Stimulated activated naive CD8-positive, alpha-beta T cell treated with anti-CD3 and anti-CD28 coated beads, Interleukin-15, Interleukin-2, amounts not matched to agents 100 ng/mL and 50 ng/mL, for 24 hours (primary cell): ENCODE data around the gene GLI3.

ENCODE experiments used
- H3K27ac Mint-ChIP-seq: one replicate; pipeline ENCODE4 v1.8.0; 2021; ENCODE audit warnings: mild to moderate bottlenecking, mixed read lengths
- H3K27me3 Mint-ChIP-seq: one replicate; pipeline ENCODE4 v1.8.0; 2021; ENCODE audit warnings: mixed read lengths
- H3K36me3 Mint-ChIP-seq: one replicate; pipeline ENCODE4 v1.8.0; 2021; ENCODE audit warnings: low read depth, mixed read lengths
- H3K4me1 Mint-ChIP-seq: one replicate; pipeline ENCODE4 v1.8.0; 2021; ENCODE audit warnings: low read depth, mixed read lengths
- H3K4me3 Mint-ChIP-seq: one replicate; pipeline ENCODE4 v1.8.0; 2021; ENCODE audit warnings: mild to moderate bottlenecking, mixed read lengths
- H3K9me3 Mint-ChIP-seq: one replicate; pipeline ENCODE4 v1.8.0; 2021; ENCODE audit warnings: mixed read lengths

GLI3 gene

GRCh38 chr7:42159130-42159529 is 77.9 kb downstream of the GLI3 start:
- no peak overlapping the region for H3K4me3 Mint-ChIP-seq
- no peaks in the 10 kb centered on the region for H3K9me3 Mint-ChIP-seq

GRCh38 chr7:42156967-42157721 is 79.9 kb downstream of the GLI3 start:
- Mint-ChIP-seq H3K4me1 (no peaks in the 10 kb centered on the region), H3K27ac (no peak overlapping the region), H3K27me3 (no peaks in the 10 kb centered on the region), H3K9me3 (no peaks in the 10 kb centered on the region), H3K4me3 (no peak overlapping the region), H3K36me3 (no peaks in the 10 kb centered on the region)

More at GRCh38 chr7:42159130-42159529, 77.9 kb downstream of the GLI3 start:
- no peak overlapping the region for H3K27ac Mint-ChIP-seq
- no peaks in the 10 kb centered on the region for H3K27me3 Mint-ChIP-seq
- H3K36me3 Mint-ChIP-seq = no peaks in the 10 kb centered on the region
- H3K4me1 Mint-ChIP-seq = no peaks in the 10 kb centered on the region

GRCh38 chr7:42156291-42156865 is 80.6 kb downstream of the GLI3 start:
- no peak overlapping the region for H3K4me3 Mint-ChIP-seq
- H3K27ac Mint-ChIP-seq = no peak overlapping the region
- H3K36me3 Mint-ChIP-seq = no peaks in the 10 kb centered on the region

GRCh38 chr7:42155584-42156290 is 81.3 kb downstream of the GLI3 start:
- H3K27me3 Mint-ChIP-seq = no peaks in the 10 kb centered on the region
- H3K27ac Mint-ChIP-seq = no peak overlapping the region
- no peaks in the 10 kb centered on the region for H3K9me3 Mint-ChIP-seq
- no peak overlapping the region for H3K4me3 Mint-ChIP-seq
- H3K36me3 Mint-ChIP-seq = no peaks in the 10 kb centered on the region
- no peaks in the 10 kb centered on the region for H3K4me1 Mint-ChIP-seq

More at GRCh38 chr7:42156291-42156865, 80.6 kb downstream of the GLI3 start:
- no peaks in the 10 kb centered on the region for H3K9me3 Mint-ChIP-seq
- H3K4me1 Mint-ChIP-seq = no peaks in the 10 kb centered on the region
- H3K27me3 Mint-ChIP-seq = no peaks in the 10 kb centered on the region

- Mint-ChIP-seq H3K27me3 (peaks cover 3% of the 10 kb centered on the region), H3K4me1 (no peaks in the 10 kb centered on the region), H3K9me3 (no peaks in the 10 kb centered on the region), H3K36me3 (no peaks in the 10 kb centered on the region), H3K27ac (no peak overlapping the region), H3K4me3 (no peak overlapping the region)
Observed at GRCh38 chr7:42154173-42154572, 82.8 kb downstream of the GLI3 start.

GRCh38 chr7:42152329-42153205 is 84.4 kb downstream of the GLI3 start:
- no peaks in the 10 kb centered on the region for H3K36me3 Mint-ChIP-seq
- peaks cover 3% of the 10 kb centered on the region for H3K27me3 Mint-ChIP-seq
- no peak overlapping the region for H3K4me3 Mint-ChIP-seq
- no peaks in the 10 kb centered on the region for H3K9me3 Mint-ChIP-seq
- H3K4me1 Mint-ChIP-seq = no peaks in the 10 kb centered on the region
- no peak overlapping the region for H3K27ac Mint-ChIP-seq

- Mint-ChIP-seq H3K27me3 (peaks cover 12% of the 10 kb centered on the region), H3K4me1 (no peaks in the 10 kb centered on the region), H3K27ac (no peak overlapping the region), H3K9me3 (no peaks in the 10 kb centered on the region), H3K4me3 (no peak overlapping the region), H3K36me3 (no peaks in the 10 kb centered on the region)
Observed at GRCh38 chr7:42151309-42151708, 85.7 kb downstream of the GLI3 start.

GRCh38 chr7:42145539-42145938 is 91.5 kb downstream of the GLI3 start:
- Mint-ChIP-seq H3K9me3 (no peaks in the 10 kb centered on the region), H3K27ac (no peak overlapping the region), H3K4me3 (no peak overlapping the region), H3K27me3 (peaks cover 18% of the 10 kb centered on the region), H3K36me3 (no peaks in the 10 kb centered on the region), H3K4me1 (no peaks in the 10 kb centered on the region)

GRCh38 chr7:42144604-42145003 is 92.4 kb downstream of the GLI3 start:
- H3K27ac Mint-ChIP-seq = no peak overlapping the region
- peaks cover 21% of the 10 kb centered on the region for H3K27me3 Mint-ChIP-seq
- no peaks in the 10 kb centered on the region for H3K36me3 Mint-ChIP-seq
- H3K4me3 Mint-ChIP-seq = no peak overlapping the region
- no peaks in the 10 kb centered on the region for H3K9me3 Mint-ChIP-seq
- H3K4me1 Mint-ChIP-seq = no peaks in the 10 kb centered on the region

GRCh38 chr7:42143711-42144600 is 93.1 kb downstream of the GLI3 start:
- Mint-ChIP-seq H3K4me3 (no peak overlapping the region), H3K4me1 (no peaks in the 10 kb centered on the region), H3K36me3 (no peaks in the 10 kb centered on the region), H3K27me3 (peaks cover 21% of the 10 kb centered on the region), H3K27ac (no peak overlapping the region), H3K9me3 (no peaks in the 10 kb centered on the region)

GRCh38 chr7:42142089-42142488 is 94.9 kb downstream of the GLI3 start:
- H3K27me3 Mint-ChIP-seq = peaks cover 17% of the 10 kb centered on the region
- no peaks in the 10 kb centered on the region for H3K4me1 Mint-ChIP-seq
- no peaks in the 10 kb centered on the region for H3K36me3 Mint-ChIP-seq
- no peak overlapping the region for H3K4me3 Mint-ChIP-seq
- no peak overlapping the region for H3K27ac Mint-ChIP-seq
- H3K9me3 Mint-ChIP-seq = no peaks in the 10 kb centered on the region

- Mint-ChIP-seq H3K36me3 (no peaks in the 10 kb centered on the region), H3K27ac (no peak overlapping the region), H3K4me3 (no peak overlapping the region), H3K27me3 (peaks cover 11% of the 10 kb centered on the region), H3K9me3 (no peaks in the 10 kb centered on the region), H3K4me1 (no peaks in the 10 kb centered on the region)
Observed at GRCh38 chr7:42139751-42140150, 97.3 kb downstream of the GLI3 start.

GRCh38 chr7:42138691-42139090 is 98.3 kb downstream of the GLI3 start:
- no peak overlapping the region for H3K27ac Mint-ChIP-seq
- H3K36me3 Mint-ChIP-seq = no peaks in the 10 kb centered on the region
- H3K9me3 Mint-ChIP-seq = no peaks in the 10 kb centered on the region
- H3K27me3 Mint-ChIP-seq = peaks cover 11% of the 10 kb centered on the region
- no peak overlapping the region for H3K4me3 Mint-ChIP-seq
- H3K4me1 Mint-ChIP-seq = no peaks in the 10 kb centered on the region

GRCh38 chr7:42137941-42138340 is 99.1 kb downstream of the GLI3 start:
- Mint-ChIP-seq H3K4me3 (no peak overlapping the region), H3K27ac (no peak overlapping the region), H3K27me3 (peaks cover 11% of the 10 kb centered on the region), H3K36me3 (no peaks in the 10 kb centered on the region), H3K4me1 (no peaks in the 10 kb centered on the region), H3K9me3 (no peaks in the 10 kb centered on the region)
